Endothelial cell of umbilical vein (primary cell): ENCODE measurements around the gene AGPAT1. TPM values are rescaled to one million over a fixed set of nuclear protein-coding genes. Genes with fewer than 3 reads are reported as not detected.

ENCODE experiments used
- BruUV-seq: library from RNA; stranded (reverse); fragments of 400-500 nt; replicated peaks from 2 replicates; lab custom pipeline; 2021; lab: Mats Ljungman, UMichigan
- CTCF ChIA-PET: fragments of 300-600, 350-600 bp; sonication (Branson Sonifier 250); formaldehyde crosslinking; loops from one replicate; lab custom pipeline; 2021; ENCODE audit warnings: antibody characterized with exemption, inconsistent platforms; lab: Charles Lee
- POLR2A ChIA-PET: fragments of 300-600, 350-600 bp; sonication (Branson Sonifier 250); formaldehyde crosslinking; loops from one replicate; lab custom pipeline; 2021; ENCODE audit warnings: antibody characterized with exemption, inconsistent platforms; lab: Charles Lee
- DNase-seq: peaks from one replicate; pipeline ENCODE4 v3.0.0-alpha.2; 2011; ENCODE audit warnings: low read depth, low spot score
- FAIRE-seq: peaks from 2 replicates; lab custom pipeline; 2011; peaks lifted over from hg19 to GRCh38; lab: Jason Lieb, UNC
- H2AFZ ChIP-seq: 2 replicates; pipeline ENCODE4 v1.6.0; 2012; ENCODE audit warnings: low read depth, low read length, control low read depth, inconsistent platforms
- H3K27ac ChIP-seq: 2 replicates; pipeline ENCODE4 v1.5.1; 2011; ENCODE audit warnings: low read depth, mild to moderate bottlenecking, control low read depth, low read length, moderate library complexity; ENCODE audit not compliant: insufficient read depth
- H3K27me3 ChIP-seq, 2 experiments: 2 replicates each; pipeline versions ENCODE4 v1.6.0 to v1.6.1; 2011; ENCODE audit warnings: low read length in 2 of 2, mixed read lengths in 1 of 2; ENCODE audit not compliant: control insufficient read depth in 2 of 2, insufficient read depth in 2 of 2
- H3K36me3 ChIP-seq, 2 experiments: 2 replicates in 1 of 2; 3 replicates in 1 of 2; pipeline ENCODE4 v1.5.1; 2011; ENCODE audit warnings: low read length in 2 of 2, mild to moderate bottlenecking in 1 of 2, moderate library complexity in 1 of 2; ENCODE audit not compliant: control insufficient read depth in 2 of 2, insufficient read depth in 2 of 2; ENCODE audit errors: extremely low read depth in 1 of 2
- H3K4me1 ChIP-seq: 3 replicates; pipeline ENCODE4 v1.5.1; 2011; ENCODE audit warnings: mild to moderate bottlenecking, low read length; ENCODE audit not compliant: control insufficient read depth, insufficient read depth; ENCODE audit errors: extremely low read depth
- H3K4me2 ChIP-seq: 2 replicates; pipeline ENCODE4 v1.6.1; 2011; ENCODE audit warnings: low read length, control low read depth, mixed read lengths; ENCODE audit not compliant: insufficient read depth
- H3K4me3 ChIP-seq, 3 experiments: fragments of 200-600 bp in 1 of 3; sonication (generic), shearing (Covaris generic) in 1 of 3; replicated peaks in 1 of 3; 2 replicates each; pipeline ENCODE4 v1.5.1; 2011 to 2016; ENCODE audit warnings: control low read depth in 3 of 3, low read length in 3 of 3, mild to moderate bottlenecking in 2 of 3, inconsistent platforms in 1 of 3, low read depth in 1 of 3, moderate library complexity in 1 of 3; ENCODE audit not compliant: insufficient read depth in 1 of 3
- H3K79me2 ChIP-seq: 2 replicates; pipeline ENCODE4 v1.6.0; 2012; ENCODE audit warnings: low read length, inconsistent platforms; ENCODE audit not compliant: control insufficient read depth, insufficient read depth
- H3K9ac ChIP-seq: replicated peaks from 2 replicates; pipeline ENCODE3; 2011; ENCODE audit warnings: low read length, control low read depth; ENCODE audit not compliant: insufficient read depth; ENCODE audit errors: extremely low read depth
- H3K9me1 ChIP-seq: replicated peaks from 3 replicates; pipeline ENCODE4 v1.6.0; 2011; ENCODE audit warnings: mild to moderate bottlenecking, low read length; ENCODE audit not compliant: control insufficient read depth, insufficient read depth; ENCODE audit errors: extremely low read depth
- H3K9me3 ChIP-seq: replicated peaks from 2 replicates; pipeline ENCODE4 v1.5.1; 2012; ENCODE audit warnings: low read length, inconsistent platforms; ENCODE audit not compliant: control insufficient read depth, insufficient read depth
- H4K20me1 ChIP-seq: replicated peaks from 2 replicates; pipeline ENCODE3; 2011; ENCODE audit warnings: mild to moderate bottlenecking, low read length; ENCODE audit not compliant: control insufficient read depth, insufficient read depth; ENCODE audit errors: extremely low read depth
- FOS ChIP-seq: IDR thresholded peaks from 2 replicates; pipeline ENCODE4 v1.6.1; 2011; ENCODE audit warnings: mild to moderate bottlenecking, low read length, moderate library complexity, borderline replicate concordance; ENCODE audit not compliant: insufficient read depth
- JUN ChIP-seq: IDR thresholded peaks from 2 replicates; pipeline ENCODE4 v1.6.1; 2011; ENCODE audit warnings: borderline replicate concordance, low read depth; ENCODE audit not compliant: insufficient read length, insufficient read depth
- MYC ChIP-seq: IDR thresholded peaks from one replicate; pipeline ENCODE4 v1.6.1; 2011; ENCODE audit warnings: mild to moderate bottlenecking, low read depth, low read length
- POLR2A ChIP-seq: IDR thresholded peaks from 2 replicates; pipeline ENCODE4 v1.6.1; 2012; ENCODE audit warnings: low read depth, mild to moderate bottlenecking, control low read depth, low read length
- POLR2AphosphoS5 ChIP-seq: IDR thresholded peaks from 2 replicates; pipeline ENCODE4 v1.6.1; 2012; ENCODE audit warnings: low read depth, mild to moderate bottlenecking, control low read depth, low read length, moderate library complexity; ENCODE audit not compliant: insufficient read depth
- dilution Hi-C: fragments of 300-500 bp; cut with MboI; formaldehyde crosslinking; loops from one replicate; pipeline ENCODE4 v1.15.0; 2019; ENCODE audit warnings: low sequenced_read_pairs; ENCODE audit not compliant: extremely low pct_ligation_motif_present
- intact Hi-C: fragments of 100-400 bp; cut with micrococcal nuclease; formaldehyde crosslinking; loops from one replicate; pipeline ENCODE4 v1.10.0; 2022
- polyA plus RNA-seq, 4 experiments: library from polyadenylated mRNA; depleted of rRNA in 3 of 4; stranded (reverse) in 3 of 4; unstranded in 1 of 4; fragments of >200 nt; gene quantifications; 2 replicates each; pipeline versions ENCODE4 v1.2.1 to v1.2.3, GENCODE V29; 2011 to 2012; ENCODE audit warnings: missing spikeins in 1 of 4
- total RNA-seq: library from RNA; stranded (reverse); gene quantifications from 2 replicates; pipeline ENCODE4 v1.2.3, GENCODE V29; 2021
- TF ChIP-seq, protein P1 (sequence below): IDR thresholded peaks from 2 replicates; pipeline ENCODE4 v1.6.1; 2011; ENCODE audit not compliant: insufficient read depth, insufficient read length
- TF ChIP-seq, protein P2 (sequence below), 2 donors: IDR thresholded peaks; 1 replicate in 1 of 2; 2 replicates in 1 of 2; pipeline ENCODE4 v1.5.1; 2011; ENCODE audit warnings: low read length in 2 of 2, mild to moderate bottlenecking in 2 of 2, moderate library complexity in 2 of 2, control low read depth in 1 of 2, inconsistent platforms in 1 of 2, low read depth in 1 of 2; ENCODE audit not compliant: insufficient read depth in 1 of 2; ENCODE audit errors: extremely low read depth in 1 of 2

The AGPAT1 gene
- total and polyA plus RNA-seq, 2 donors (not counting 3 experiments of a cell fraction or from before 2014, with no cell fraction given): 38.4 to 132 TPM

DNA sequence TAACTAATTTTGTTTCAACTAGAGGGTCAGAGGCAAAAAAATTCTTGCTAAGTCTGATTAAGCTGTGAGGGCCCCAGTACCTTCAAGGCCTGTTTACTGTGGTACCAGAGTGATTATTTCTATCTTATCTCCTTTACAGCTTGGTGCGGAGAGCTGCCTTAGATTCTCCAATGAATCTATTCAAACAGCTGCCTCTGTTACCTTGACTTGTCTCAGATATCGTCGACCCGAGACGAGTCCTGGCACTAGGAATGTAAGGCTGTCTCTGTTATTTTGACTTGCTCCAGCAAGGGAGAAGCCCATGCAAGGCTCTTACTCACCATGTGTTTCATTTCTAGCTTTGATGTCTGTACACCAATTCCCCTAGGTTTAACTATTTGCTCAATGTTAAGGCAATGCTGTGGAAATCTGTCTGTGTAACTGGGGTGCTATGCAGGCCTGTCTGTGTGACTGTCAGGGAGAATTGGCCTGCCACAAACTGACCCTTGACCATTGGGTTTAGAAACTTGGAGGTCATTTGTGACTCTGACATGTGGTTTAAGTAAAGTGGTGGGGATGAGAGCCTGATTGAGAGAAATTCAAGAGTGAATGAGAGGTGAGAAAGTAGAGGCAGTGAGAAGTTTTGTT, 35.4 kb downstream of the AGPAT1 start:
- BruUV-seq: no TSS peak
- CTCF ChIA-PET: interaction anchor here (1.0 kb wide), 1 partner anchor 8 kb away, joined by 4 read pairs; no protein-coding TSS in a partner anchor

More for the DNA sequence above, 35.4 kb downstream of the AGPAT1 start:
- Histone ChIP-seq H3K79me2 (no peaks in the 10 kb centered on the region), H3K27ac (no peak overlapping the region), H3K27me3 (peaks cover 4 to 8% of the 10 kb centered on the region in 2 experiments), H3K36me3 (no peaks in the 10 kb centered on the region), H3K9ac (no peak overlapping the region), H3K4me3 (no peak overlapping the region), H3K4me1 (no peaks in the 10 kb centered on the region), H3K9me3 (no peaks in the 10 kb centered on the region), H3K4me2 (no peak overlapping the region), H3K9me1 (no peaks in the 10 kb centered on the region), H4K20me1 (no peaks in the 10 kb centered on the region), H2AFZ (no peak overlapping the region)
- no peak for DNase-seq
- POLR2A ChIA-PET: no interaction called here
- dilution Hi-C loops (no loop called here), intact Hi-C loops (no loop called here)
- no peak for TF ChIP-seq POLR2A
- TF ChIP-seq FOS: no peak
- TF ChIP-seq, protein P1, sequence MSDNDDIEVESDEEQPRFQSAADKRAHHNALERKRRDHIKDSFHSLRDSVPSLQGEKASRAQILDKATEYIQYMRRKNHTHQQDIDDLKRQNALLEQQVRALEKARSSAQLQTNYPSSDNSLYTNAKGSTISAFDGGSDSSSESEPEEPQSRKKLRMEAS: no peak
- TF ChIP-seq POLR2AphosphoS5: no peak
- TF ChIP-seq, protein P2, sequence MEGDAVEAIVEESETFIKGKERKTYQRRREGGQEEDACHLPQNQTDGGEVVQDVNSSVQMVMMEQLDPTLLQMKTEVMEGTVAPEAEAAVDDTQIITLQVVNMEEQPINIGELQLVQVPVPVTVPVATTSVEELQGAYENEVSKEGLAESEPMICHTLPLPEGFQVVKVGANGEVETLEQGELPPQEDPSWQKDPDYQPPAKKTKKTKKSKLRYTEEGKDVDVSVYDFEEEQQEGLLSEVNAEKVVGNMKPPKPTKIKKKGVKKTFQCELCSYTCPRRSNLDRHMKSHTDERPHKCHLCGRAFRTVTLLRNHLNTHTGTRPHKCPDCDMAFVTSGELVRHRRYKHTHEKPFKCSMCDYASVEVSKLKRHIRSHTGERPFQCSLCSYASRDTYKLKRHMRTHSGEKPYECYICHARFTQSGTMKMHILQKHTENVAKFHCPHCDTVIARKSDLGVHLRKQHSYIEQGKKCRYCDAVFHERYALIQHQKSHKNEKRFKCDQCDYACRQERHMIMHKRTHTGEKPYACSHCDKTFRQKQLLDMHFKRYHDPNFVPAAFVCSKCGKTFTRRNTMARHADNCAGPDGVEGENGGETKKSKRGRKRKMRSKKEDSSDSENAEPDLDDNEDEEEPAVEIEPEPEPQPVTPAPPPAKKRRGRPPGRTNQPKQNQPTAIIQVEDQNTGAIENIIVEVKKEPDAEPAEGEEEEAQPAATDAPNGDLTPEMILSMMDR (IDR thresholded peaks at IDR 0.05; ENCODE audit: extremely low read depth in 1 of 2, insufficient read depth in 1 of 2, low read depth in 1 of 2, low read length in 2 of 2): no peak
- no peak for TF ChIP-seq MYC
- no peak for TF ChIP-seq JUN
- no peak for FAIRE-seq
